ENCODE results near the gene PACRG.

- TF ChIP-seq, protein P1, sequence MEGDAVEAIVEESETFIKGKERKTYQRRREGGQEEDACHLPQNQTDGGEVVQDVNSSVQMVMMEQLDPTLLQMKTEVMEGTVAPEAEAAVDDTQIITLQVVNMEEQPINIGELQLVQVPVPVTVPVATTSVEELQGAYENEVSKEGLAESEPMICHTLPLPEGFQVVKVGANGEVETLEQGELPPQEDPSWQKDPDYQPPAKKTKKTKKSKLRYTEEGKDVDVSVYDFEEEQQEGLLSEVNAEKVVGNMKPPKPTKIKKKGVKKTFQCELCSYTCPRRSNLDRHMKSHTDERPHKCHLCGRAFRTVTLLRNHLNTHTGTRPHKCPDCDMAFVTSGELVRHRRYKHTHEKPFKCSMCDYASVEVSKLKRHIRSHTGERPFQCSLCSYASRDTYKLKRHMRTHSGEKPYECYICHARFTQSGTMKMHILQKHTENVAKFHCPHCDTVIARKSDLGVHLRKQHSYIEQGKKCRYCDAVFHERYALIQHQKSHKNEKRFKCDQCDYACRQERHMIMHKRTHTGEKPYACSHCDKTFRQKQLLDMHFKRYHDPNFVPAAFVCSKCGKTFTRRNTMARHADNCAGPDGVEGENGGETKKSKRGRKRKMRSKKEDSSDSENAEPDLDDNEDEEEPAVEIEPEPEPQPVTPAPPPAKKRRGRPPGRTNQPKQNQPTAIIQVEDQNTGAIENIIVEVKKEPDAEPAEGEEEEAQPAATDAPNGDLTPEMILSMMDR (IDR thresholded peaks at IDR 0.05): no peak
- TF ChIP-seq EP300 (IDR thresholded peaks at IDR 0.05) (no peak), POLR2A (IDR thresholded peaks at IDR 0.05) (no peak), POLR2AphosphoS5 (IDR thresholded peaks at IDR 0.05) (no peak)
Measured at GRCh38 chr6:163169521-163169920, 441.7 kb downstream of the PACRG start.

Measured in upper lobe of left lung (tissue), 4 donors.